ENCODE results near the gene DIS3.
"Not testable (repeated sequence)": the region's sequence is repeated elsewhere in the genome, so short reads cannot be mapped to it uniquely, and the experiment has no call there.

DNA sequence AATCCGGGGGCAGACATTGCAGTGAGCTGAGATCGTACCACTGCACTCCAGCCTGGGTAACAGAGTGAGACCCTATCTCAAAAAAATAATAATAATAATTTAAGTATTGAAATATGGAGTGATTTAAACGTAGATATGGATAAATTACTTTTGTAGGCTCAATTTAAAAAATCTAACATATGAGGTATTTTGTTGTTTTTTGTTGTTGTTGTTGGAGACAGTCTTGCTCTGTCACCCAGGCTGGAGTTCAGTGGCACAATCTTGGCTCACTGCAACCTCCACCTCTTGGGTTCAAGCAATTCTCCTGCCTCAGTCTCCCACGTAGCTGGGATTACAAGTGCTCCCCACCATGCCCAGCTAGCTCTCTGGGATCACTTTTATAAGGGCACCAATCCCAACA, 3.0 kb upstream of the DIS3 start:
- TF ChIP-seq, protein P1, sequence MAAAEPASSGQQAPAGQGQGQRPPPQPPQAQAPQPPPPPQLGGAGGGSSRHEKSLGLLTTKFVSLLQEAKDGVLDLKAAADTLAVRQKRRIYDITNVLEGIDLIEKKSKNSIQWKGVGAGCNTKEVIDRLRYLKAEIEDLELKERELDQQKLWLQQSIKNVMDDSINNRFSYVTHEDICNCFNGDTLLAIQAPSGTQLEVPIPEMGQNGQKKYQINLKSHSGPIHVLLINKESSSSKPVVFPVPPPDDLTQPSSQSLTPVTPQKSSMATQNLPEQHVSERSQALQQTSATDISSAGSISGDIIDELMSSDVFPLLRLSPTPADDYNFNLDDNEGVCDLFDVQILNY (CRISPR knock-in tag; IDR thresholded peaks at IDR 0.05): not testable (repeated sequence)
- not testable (repeated sequence) for TF ChIP-seq GATA2 (CRISPR knock-in tag; IDR thresholded peaks at IDR 0.05); FOXP1 (CRISPR knock-in tag; IDR thresholded peaks at IDR 0.05); PML (IDR thresholded peaks at IDR 0.05; ENCODE audit: low read length)
